ENCODE results near the gene CLDN3.

The CLDN3 gene

GRCh38 chr7:73770002-73770859 lies at the start of gene CLDN3:
CLDN3 (minus strand) TSS chr7:73770270; CDS start chr7:73770049, 221 bp downstream.
- TF ChIP-seq CTCF (IDR thresholded peaks at IDR 0.05; ENCODE audit: control extremely low read depth, extremely low read depth, low read depth, missing control alignments): no peak
- POLR2A ChIA-PET: no interaction called here
- DNase-seq (ENCODE audit: extremely low spot score): peak; percentile 50
- CTCF ChIA-PET: no interaction called here

GRCh38 chr7:73817121-73817520 lies 47.1 kb upstream of the CLDN3 start:
- DNase-seq (ENCODE audit: extremely low spot score): no peak
- TF ChIP-seq CTCF (IDR thresholded peaks at IDR 0.05; ENCODE audit: control extremely low read depth, extremely low read depth, low read depth, missing control alignments): no peak
- ChIA-PET CTCF (interaction anchor here (3.5 kb wide), 1 partner anchor 10 kb away, joined by 12 read pairs; no protein-coding TSS in a partner anchor), POLR2A (no interaction called here)

- DNase-seq (ENCODE audit: extremely low spot score): no peak
- no peak for TF ChIP-seq CTCF (IDR thresholded peaks at IDR 0.05; ENCODE audit: control extremely low read depth, extremely low read depth, low read depth, missing control alignments)
- ChIA-PET POLR2A (no interaction called here), CTCF (interaction anchor here (1.3 to 3.5 kb wide), 5 partner anchors 8 to 212 kb away, joined by 3 to 12 read pairs (median 6); no protein-coding TSS in a partner anchor)
Measured at GRCh38 chr7:73815436-73815835, 45.4 kb upstream of the CLDN3 start.

GRCh38 chr7:73812996-73813395 lies 42.9 kb upstream of the CLDN3 start:
- no peak for TF ChIP-seq CTCF (IDR thresholded peaks at IDR 0.05; ENCODE audit: control extremely low read depth, extremely low read depth, low read depth, missing control alignments)
- ChIA-PET POLR2A (no interaction called here), CTCF (interaction anchor here (1.6 to 2.7 kb wide), 2 partner anchors 10 to 43 kb away, joined by 6 to 27 read pairs; no protein-coding TSS in a partner anchor)
- no peak for DNase-seq (ENCODE audit: extremely low spot score)

GRCh38 chr7:73811760-73812168 lies 41.7 kb upstream of the CLDN3 start:
- ChIA-PET POLR2A (no interaction called here), CTCF (interaction anchor here (1.0 to 2.7 kb wide), 9 partner anchors 11 to 52 kb away, joined by 3 to 27 read pairs (median 4); partner anchors contain the start of genes METTL27 and TMEM270)
- peak; percentile 76 for DNase-seq (ENCODE audit: extremely low spot score)
- TF ChIP-seq CTCF (IDR thresholded peaks at IDR 0.05; ENCODE audit: control extremely low read depth, extremely low read depth, low read depth, missing control alignments): peak; percentile 73

- TF ChIP-seq CTCF (IDR thresholded peaks at IDR 0.05; ENCODE audit: control extremely low read depth, extremely low read depth, low read depth, missing control alignments): no peak
- POLR2A ChIA-PET: no interaction called here
- CTCF ChIA-PET: interaction anchor here (0.8 to 2.7 kb wide), 6 partner anchors 14 to 56 kb away, joined by 3 to 27 read pairs (median 4); no protein-coding TSS in a partner anchor
- no peak for DNase-seq (ENCODE audit: extremely low spot score)
Measured at GRCh38 chr7:73810998-73811360, 40.9 kb upstream of the CLDN3 start.
